Cardiac septum (tissue), 1 donor: ENCODE data around the gene PTP4A2. TPM values are rescaled to one million over a fixed set of nuclear protein-coding genes. Genes with fewer than 3 reads are reported as not detected.
"Not testable (repeated sequence)": the region's sequence is repeated elsewhere in the genome, so short reads cannot be mapped to it uniquely, and the experiment has no call there.

Experiments used
- DNase-seq: peaks from one replicate; pipeline ENCODE4 v3.0.0-alpha.2; 2020; ENCODE audit warnings: low spot score
- intact Hi-C: fragments of 100-400 bp; cut with DNase I; formaldehyde crosslinking; loops from one replicate; pipeline ENCODE4 v1.14.0; 2022
- total RNA-seq: library from RNA; stranded (reverse); fragmentation: NEBNext Ultra II Directional; extraction: Animal tissue kit (Norgen Biotek cat#: 25700); gene quantifications from one replicate; pipeline ENCODE4 v1.2.1, GENCODE V29; 2021
- donor health status: DM: no; HTN: no; CAD: no.

Gene PTP4A2
- total RNA-seq, 1 donor from 2014 or later, result 216 TPM

DNA sequence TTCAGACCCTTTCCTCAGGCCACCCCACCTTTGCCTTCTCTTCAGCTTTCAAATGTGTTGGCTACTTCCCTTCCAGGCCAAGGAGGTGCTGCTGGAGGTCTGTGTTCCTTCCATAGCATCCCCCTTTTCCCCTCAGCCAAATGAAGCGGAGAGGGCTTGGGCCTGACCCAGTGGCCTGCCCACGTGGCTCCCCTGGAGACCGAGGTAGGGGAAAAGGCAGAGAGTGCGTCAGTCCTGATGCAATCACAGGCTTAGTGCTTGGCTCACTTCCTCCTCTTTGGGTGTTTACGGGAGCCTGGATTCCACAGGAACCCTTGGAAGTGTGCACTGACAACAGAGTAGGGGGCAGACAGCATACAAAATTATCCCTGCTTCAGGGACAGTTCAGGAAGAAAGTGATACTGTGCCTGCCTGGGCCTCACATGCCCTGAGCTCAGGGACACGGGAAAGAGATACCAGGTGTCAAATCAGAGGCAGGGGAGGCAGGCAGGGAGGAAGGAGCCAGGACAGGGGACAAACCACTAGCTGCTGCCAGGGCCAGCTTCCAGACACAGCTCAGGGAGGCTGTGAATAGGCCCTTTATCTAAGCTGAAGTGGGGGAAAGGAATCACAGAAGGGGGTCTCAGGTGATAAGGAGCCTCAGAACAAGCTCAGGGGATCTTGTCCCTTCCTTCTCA is 16.6 kb upstream of the PTP4A2 start:
- DNase-seq, result peak; percentile 94
- intact Hi-C loops, result loop anchor here (2.0 kb wide), 1 partner anchor 16 kb away; the partner anchor contains the start of gene PTP4A2

DNA sequence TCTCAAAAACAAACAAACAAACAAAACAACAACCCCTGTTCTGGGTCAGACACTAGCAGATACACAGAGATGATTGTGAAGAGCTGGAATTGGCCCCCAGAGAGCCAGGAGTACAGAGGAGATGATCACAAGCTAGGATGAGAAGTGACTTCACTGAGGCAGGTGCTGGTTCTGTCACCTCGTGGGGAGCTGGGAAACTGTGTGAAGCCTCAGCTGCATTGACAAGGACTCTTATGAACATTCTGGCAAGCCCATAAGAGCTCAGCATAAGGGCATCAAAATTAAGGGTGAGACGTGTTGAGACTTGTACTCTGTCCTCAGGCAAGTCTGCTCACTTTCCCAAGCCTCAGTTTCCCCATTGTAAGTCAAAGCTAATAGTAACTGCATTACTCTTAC is 14.7 kb upstream of the PTP4A2 start:
- intact Hi-C loops, result no loop called here
- DNase-seq, result no peak

DNA sequence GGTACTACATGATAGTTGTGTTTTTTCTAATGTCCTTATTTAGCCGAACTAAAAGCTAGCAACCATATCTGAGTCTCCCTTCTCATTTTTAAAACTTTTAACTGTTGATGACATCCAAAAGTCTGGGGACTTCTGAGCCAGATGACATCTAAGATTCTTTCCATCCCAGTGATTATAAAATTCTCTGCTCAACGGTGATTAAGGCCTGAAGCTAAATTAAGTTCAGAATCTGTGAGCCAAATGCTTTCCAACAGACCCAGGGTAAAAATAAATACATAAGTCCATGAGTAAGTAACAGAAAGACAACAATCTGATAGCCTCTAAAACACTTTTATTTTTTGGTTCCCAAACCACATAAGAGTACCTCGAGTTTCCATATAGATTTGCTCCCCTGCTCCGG is 13.1 kb upstream of the PTP4A2 start:
- intact Hi-C loops, result no loop called here
- DNase-seq, result no peak

DNA sequence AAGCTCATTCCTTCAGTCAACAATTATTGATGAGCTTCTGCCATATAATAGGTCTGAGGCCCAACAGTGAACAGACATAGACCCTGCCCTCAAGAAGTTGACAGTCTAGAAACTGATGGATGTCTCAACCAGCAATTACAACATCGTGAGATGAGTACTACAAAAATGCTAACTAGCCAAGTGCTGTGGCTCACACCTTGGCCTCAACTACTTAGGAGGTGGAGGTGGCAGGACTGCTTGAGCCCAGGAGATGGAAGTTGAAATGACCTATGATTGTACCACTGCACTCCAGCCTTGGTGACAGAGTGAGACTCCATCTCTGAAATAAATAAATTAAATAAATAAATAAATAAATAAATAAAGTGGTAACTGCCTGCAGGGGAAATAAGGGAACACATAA is 11.7 kb upstream of the PTP4A2 start:
- no peak for DNase-seq
- intact Hi-C loops, result no loop called here

DNA sequence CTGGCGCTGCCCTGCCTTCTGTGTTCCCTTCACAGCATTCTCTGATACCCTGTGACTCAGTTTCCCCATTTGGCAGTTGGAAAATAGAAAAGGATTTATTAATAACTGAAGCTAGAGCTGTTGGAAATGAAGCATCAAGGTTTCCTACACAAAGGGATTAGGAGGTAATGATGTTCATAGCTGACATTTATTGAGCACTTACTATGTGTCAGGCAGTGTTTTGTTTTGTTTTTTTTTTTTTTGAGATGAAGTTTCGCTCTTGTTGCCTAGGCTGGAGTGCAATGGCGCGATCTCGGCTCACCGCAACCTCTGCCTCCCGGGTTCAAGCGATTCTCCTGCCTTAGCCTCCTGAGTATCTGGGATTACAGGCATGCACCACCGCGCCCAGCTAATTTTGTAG is 7.5 kb upstream of the PTP4A2 start:
- DNase-seq, intact Hi-C loops: not testable (repeated sequence)

DNA sequence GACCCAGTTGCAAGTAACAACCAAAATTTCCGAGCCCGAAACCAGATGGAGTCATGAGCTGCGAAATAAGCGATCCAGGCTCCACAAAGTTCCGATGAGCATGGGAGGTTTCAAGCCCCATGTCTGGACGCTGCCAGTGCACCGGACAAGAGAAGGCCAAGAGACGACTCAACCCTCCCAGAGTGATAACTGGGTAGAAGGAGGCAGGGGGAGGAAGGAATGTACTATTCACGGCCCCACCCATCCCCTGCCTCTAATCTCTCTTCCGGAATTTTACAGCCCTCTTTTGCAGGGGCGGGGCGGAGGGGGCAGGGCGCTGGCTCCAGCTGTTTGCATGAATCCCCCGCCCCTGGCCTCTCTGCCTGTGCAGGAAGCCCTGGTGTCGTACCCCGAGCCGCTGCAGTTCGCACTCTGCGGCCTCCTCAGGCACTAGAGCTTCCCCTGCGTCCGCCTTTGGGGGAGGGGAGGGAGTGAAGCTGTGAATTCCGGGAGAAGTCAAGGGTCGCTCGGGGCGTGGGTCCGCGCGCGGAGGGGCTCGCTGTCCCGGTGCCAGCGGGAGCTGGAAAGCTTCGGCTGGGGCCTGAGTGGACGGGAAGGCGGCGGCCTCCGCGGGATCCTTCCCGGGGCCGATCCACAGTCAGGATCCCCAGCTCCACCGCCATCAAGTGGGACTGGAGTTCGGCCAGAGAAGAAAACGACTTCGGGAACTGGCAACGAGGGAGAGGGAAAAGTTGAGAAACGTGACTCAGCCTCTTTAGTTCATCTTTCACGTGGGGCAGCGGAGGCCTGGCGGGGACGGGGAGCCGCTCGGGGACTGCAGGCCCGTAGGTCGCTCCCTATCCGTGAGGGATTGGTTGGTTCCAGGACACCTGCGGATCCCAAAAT is 6.3 kb upstream of the PTP4A2 start:
- intact Hi-C loops, result no loop called here
- peak; percentile 93 for DNase-seq

DNA sequence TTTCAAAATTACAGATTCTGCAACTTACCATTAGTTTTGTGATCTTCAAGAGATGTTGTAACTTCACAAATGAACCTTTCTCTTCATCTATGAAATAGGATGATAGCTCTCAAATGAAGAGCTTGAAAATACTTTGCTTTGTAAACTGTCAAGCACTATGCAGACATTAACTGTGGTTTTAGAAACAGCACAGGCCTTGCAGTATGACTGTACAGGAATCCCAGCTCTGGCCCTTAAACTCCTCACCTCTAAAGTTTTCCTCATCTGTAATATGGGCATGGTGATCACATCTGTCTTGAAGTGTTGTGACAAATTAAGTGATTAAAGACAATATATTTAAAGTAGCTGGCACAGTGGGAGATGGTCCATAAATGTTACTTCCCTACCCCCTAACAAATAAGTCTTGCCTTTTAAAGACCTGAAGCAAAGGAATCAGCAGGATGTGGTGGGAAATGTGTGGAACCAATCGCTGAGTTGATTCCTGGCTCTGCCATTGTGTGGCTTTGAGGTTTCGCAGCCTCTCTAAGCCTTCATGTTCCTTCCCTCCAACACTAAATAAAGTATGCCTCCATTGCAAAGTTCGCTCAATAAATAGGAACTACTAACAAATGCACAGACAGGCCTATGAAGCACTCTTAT is 5.5 kb upstream of the PTP4A2 start:
- DNase-seq, result no peak
- intact Hi-C loops, result no loop called here

DNA sequence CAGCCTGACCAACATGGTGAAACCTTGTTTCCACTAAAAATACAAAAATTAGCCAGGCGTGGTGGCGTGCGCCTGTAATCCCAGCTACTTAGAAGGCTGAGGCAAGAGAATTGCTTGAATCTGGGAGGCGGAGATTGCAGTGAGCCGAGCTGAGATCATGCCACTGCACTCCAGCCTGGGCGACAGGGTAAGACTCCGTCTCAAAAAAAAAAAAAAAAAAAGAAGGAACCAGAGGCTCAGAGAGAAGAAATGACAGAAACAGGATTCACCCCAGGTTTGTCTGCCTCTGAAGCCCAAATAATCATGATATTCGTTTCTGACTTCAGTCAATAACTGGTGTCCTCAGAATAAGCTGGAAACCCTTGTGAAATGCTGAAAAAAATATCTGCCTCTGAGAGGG is 3.9 kb upstream of the PTP4A2 start:
- DNase-seq, intact Hi-C loops: not testable (repeated sequence)

DNA sequence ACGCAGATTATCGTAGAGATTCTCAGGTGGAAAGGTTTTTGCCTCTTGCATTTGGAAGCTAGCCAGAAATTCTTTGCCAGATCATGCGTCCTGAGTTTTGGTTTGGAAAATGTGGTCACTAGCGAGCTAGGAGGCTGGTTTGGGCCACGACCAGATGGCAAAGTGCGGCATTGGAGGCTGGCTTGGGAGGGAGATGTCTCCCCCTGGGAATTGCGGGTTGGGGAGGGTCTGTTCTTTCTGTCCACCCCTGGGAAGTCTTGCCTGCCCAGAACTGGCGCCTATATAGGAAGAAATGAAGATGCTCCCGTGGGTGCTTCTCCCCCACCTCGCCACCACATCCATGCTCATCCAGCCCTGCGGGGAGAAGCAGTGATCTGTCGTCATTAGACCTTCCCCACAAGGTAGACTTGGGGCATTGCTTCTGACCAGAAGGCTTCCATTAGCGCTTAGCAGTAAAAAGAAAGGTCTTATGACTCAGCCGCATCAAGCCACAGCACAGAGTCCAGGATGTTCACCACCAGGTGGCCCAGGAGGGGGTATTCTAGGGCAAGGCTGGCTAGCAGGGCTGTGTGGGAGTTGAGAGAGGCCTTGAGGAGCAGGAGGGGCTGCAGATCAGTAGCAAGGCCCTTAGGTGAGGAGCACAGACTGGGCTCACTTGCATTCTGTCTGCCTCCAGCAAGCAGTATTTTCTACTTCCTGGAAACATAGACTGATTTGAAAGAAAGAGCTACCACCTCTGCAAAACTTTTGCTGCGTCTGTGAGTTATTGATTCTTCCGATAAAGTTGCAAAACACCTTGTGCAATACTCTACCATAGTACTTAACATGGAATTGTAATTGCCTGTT is 1.5 kb upstream of the PTP4A2 start:
- intact Hi-C loops, result loop anchor here (2.0 to 10.0 kb wide), 4 partner anchors 15 to 365 kb away; partner anchors contain the start of genes KHDRBS1 and TINAGL1
- DNase-seq, result no peak

DNA sequence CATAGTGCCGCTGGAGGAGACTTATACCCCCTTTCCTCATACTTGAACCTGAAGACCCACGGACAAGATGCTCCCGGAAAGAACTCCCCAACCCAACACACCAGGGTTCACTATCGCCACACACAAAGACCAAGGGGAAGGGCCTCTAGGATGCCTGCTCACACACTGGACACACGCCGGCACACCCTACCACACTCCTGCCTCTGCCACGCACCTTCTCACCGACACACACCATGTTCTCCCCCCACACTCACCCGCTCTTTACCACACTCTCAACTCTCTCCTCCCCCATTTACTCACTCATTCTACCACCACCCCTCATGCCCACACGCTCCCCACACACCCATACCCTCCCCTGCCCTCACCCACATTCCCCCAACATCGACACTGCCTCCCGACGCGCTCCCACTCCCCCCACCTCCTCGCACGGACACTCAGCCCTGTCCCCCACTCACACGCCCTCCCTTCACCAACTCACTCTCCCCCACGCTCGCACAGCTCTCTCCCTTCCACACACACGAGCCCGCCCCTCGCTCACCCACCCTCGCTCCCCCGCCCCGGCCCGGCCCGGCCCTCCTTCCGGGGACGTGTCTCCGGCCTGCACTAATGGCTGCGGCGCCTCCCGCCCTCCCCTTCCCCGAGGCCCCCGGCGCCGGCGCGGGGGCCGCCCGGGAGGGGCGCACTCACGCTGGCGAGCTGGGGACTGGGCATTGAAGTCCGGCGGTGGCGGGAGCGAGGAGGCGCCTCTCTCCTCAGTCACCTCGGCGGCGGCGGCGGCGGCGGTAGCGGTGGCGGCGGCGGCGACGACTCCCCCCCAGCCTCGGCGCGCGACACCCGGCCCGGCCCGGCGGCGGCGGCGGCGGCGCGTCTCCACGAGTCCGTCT is 626 bp downstream of the PTP4A2 start:
- intact Hi-C loops, result loop anchor here (2.0 to 10.0 kb wide), 4 partner anchors 17 to 363 kb away; partner anchors contain the start of genes KHDRBS1 and TINAGL1
- DNase-seq, result peak; percentile 91

DNA sequence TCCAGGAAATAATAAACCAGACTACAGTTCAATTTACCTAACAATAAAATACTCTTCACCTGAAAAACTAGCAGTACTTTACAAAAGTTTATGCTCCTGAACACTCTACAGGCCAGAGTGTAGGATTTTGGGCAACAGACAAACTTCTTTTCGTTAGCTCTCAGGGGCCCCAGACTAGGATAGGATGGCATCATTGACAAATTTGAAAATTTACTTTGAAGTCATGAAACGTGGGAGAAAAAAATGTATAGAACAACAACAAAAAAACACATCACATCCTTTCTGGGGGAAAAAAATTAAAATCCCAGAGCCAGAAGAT is 1.2 kb downstream of the PTP4A2 start:
- intact Hi-C loops, result loop anchor here (5.0 to 10.0 kb wide), 3 partner anchors 75 to 362 kb away; partner anchors contain the start of genes KHDRBS1 and TINAGL1
- no peak for DNase-seq

DNA sequence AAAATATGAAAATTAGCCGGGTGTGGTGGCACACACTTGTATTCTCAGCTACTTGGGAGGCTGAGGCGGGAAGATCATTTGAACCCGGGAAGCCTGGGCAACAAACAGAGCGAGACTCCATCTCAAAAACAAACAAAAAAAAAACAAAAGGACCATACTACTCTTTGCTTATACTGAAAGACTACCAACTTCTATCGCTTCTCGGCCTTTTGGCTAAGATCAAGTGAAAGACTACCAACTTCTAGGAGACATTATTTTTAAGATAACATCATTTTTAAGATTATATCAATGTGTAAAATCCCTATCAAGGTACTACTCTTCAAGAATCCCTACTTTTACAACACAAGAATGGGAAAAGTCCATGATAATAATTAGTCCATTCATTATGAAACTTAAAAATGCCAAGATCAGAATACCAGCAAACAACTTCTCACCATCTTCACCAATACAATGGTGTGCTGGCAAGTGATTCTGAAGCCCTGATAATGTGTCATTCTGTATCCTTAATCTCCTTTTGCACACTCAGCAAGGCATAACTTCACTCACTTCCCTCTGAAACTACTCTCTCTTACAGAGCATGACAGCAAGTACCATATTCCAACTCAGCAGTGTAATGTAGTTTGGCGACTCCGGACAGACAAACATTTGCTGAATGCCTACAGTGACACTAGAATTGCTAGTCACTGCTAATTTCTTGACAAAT is 1.7 kb downstream of the PTP4A2 start:
- intact Hi-C loops, result loop anchor here (5.0 to 10.0 kb wide), 3 partner anchors 76 to 362 kb away; partner anchors contain the start of genes KHDRBS1 and TINAGL1
- DNase-seq, result no peak

DNA sequence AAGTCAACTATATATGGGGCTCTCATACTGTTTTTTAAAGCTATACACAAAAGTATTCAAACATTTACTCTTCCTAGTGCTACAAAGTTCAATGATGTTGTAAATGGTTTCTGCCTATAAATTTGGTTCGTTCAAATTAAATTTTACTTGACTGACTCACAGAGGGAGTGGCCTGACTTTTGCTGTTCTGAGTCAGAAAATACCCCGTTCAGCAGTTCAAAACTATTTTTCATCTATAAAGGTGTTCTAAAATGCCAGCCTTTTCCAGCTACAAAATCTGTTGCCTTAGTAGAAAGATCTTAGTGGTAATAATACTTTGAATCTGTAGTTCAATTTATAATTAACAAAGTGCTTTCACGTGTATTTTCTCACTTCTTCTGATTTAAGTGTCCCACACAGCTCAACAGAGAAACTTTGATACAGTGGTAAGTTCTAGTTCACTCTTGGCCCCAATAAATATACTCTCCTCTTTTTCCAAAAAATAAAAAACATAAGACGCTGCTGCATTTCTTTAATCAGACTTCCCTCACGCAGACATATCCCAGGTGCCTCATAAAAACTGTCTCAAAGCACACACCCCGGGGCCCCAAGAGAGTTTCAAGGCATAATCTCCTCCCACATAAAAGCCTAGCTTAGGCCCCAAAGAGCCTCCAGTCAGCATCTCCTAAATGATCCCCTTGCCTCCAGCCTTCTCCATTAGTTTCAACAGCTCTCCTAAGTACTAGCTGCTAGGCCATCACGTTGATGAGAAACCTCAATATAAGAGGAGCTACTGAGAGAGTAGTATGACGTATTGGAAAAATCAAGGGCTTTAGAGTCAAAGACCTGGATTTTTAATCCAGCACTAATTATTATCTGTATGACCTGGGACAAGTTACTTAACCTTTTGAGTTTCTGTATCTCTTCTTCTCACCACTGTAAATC is 3.2 kb downstream of the PTP4A2 start:
- DNase-seq, result no peak

DNA sequence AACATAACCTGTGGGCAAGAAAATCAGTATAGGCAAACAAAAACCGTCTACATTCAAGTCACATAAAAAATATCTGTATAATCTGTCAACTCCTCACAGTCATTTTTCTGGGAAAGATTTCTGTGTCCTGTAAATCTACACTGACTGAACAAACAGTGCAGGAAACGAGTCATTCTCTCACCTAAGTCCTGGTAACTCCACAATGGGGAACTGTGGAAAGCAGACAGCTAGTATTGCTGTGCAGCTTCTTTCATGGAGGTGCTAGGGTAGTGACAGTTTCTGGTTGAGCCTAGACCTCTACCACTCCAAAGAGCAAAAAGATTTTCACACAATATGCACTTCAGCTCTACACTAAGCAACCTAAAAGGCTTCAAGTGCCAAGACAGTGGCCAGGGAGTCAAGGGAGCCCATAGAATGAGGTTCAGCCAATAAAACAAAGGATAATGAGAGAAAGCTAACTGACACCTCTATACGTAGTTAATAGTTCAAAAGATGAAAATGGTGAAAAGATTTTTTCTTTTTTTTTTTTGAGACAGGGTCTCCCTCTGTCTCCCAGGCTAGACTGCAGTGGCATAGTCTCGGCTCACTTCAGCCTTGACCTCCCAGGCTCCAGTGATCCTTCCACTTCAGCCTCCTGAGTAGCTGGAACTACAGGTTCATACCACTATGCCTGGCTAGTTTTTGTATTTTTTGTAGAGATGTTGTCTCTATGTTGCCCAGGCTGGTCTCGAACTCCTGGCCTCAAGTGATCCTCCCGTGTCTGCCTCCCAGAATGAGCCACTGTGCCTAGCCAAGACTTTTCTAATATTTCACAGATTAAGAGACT is 5.5 kb downstream of the PTP4A2 start:
- no peak for DNase-seq
- intact Hi-C loops, result loop anchor here (10.0 kb wide), 1 partner anchor 358 kb away; the partner anchor contains the start of gene TINAGL1

More for the DNA sequence above, 3.2 kb downstream of the PTP4A2 start:
- intact Hi-C loops, result loop anchor here (5.0 to 10.0 kb wide), 3 partner anchors 77 to 360 kb away; partner anchors contain the start of genes KHDRBS1 and TINAGL1

DNA sequence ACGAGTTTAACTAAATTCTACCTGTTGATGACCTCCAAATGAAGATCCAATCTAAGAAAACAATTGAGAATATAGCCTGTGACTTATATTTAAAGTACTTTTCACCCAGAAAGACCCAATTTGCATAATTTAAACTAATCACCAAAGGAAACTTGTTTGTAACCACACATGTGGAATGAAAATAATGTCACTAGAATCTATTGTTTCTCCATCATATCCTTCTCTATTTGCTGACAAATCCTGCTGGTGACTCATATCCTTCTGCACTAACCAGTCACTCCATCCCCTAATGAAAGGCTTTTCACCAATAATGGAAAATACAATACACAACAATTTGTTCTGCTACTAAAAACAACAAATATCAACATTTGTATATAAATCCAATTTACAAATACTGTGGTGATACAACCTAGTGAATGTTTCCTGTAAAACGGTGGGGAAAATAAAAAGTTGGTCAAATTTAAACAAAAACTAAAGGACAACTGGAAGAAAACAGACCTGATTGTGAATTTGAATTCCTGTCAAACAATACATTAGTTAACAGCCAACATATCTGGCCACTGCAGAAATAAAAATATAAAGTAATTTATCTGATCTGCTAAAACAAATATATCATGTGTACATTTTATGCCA is 6.5 kb downstream of the PTP4A2 start:
- intact Hi-C loops, result loop anchor here (10.0 kb wide), 1 partner anchor 357 kb away; the partner anchor contains the start of gene TINAGL1
- no peak for DNase-seq
